IMR-90 (cell line): ENCODE data around the gene CDIP1. TPM values are rescaled to one million over a fixed set of nuclear protein-coding genes. Genes with fewer than 3 reads are reported as not detected.

Experiments
- ATAC-seq: fragments of 200-7000 bp; cut with Tn5 transposase; 2 replicates; pipeline ENCODE4 v1.9.1; 2020; ENCODE audit warnings: low read depth, mild to moderate bottlenecking, moderate library complexity
- BruUV-seq: library from RNA; stranded (reverse); fragments of 400-500 nt; replicated peaks from 2 replicates; lab custom pipeline; 2021; lab: Mats Ljungman, UMichigan
- CTCF ChIA-PET: fragments of 300-600 bp; formaldehyde crosslinking; extraction: SDS; loops from one replicate; lab custom pipeline; 2021; ENCODE audit warnings: antibody characterized with exemption; lab: Yijun Ruan, JAX
- POLR2A ChIA-PET: fragments of 300-600 bp; sonication (Branson Sonifier 250); formaldehyde crosslinking; loops from one replicate; lab custom pipeline; 2022; ENCODE audit warnings: antibody characterized with exemption; ENCODE audit not compliant: unreplicated experiment; lab: Charles Lee
- DNase-seq: peaks from one replicate; pipeline ENCODE4 v3.0.0; 2013
- H2AFZ ChIP-seq: replicated peaks from 2 replicates; pipeline ENCODE3; 2013; ENCODE audit warnings: low read length, mild to moderate bottlenecking; ENCODE audit not compliant: poor library complexity
- H2AK5ac ChIP-seq: 2 replicates; pipeline ENCODE4 v1.6.1; 2013; ENCODE audit warnings: low read depth, low read length, inconsistent platforms
- H2AK9ac ChIP-seq: replicated peaks from 2 replicates; pipeline ENCODE3; 2013; ENCODE audit warnings: mild to moderate bottlenecking, low read depth, low read length, moderate library complexity; ENCODE audit not compliant: poor library complexity
- H2BK120ac ChIP-seq: 2 replicates; pipeline ENCODE4 v1.6.1; 2013; ENCODE audit warnings: low read depth, low read length, inconsistent platforms
- H2BK15ac ChIP-seq: 3 replicates; pipeline ENCODE4 v1.6.1; 2013; ENCODE audit warnings: low read depth, low read length, inconsistent platforms
- H2BK20ac ChIP-seq: 2 replicates; pipeline ENCODE4 v1.6.1; 2013; ENCODE audit warnings: low read depth, mild to moderate bottlenecking, inconsistent platforms, low read length, moderate library complexity
- H2BK5ac ChIP-seq: 2 replicates; pipeline ENCODE4 v1.6.1; 2013; ENCODE audit warnings: mild to moderate bottlenecking, low read depth, low read length, inconsistent platforms; ENCODE audit not compliant: poor library complexity, severe bottlenecking
- H3K14ac ChIP-seq: replicated peaks from 2 replicates; pipeline ENCODE4 v1.6.1; 2013; ENCODE audit warnings: low read depth, low read length, inconsistent platforms
- H3K18ac ChIP-seq: 2 replicates; pipeline ENCODE4 v1.6.1; 2013; ENCODE audit warnings: low read depth, low read length, control low read depth
- H3K23ac ChIP-seq: 2 replicates; pipeline ENCODE4 v1.6.1; 2013; ENCODE audit warnings: low read depth, low read length, inconsistent platforms
- H3K27ac ChIP-seq: 2 replicates; pipeline ENCODE4 v1.5.1; 2013; ENCODE audit warnings: mild to moderate bottlenecking, control low read depth, low read length; ENCODE audit not compliant: insufficient read depth
- H3K27me3 ChIP-seq: 2 replicates; pipeline ENCODE4 v1.6.1; 2013; ENCODE audit warnings: low read length; ENCODE audit not compliant: control insufficient read depth, insufficient read depth
- H3K36me3 ChIP-seq: 2 replicates; pipeline ENCODE4 v1.6.1; 2013; ENCODE audit warnings: low read length, mixed read lengths; ENCODE audit not compliant: control insufficient read depth, insufficient read depth
- H3K4ac ChIP-seq: 2 replicates; pipeline ENCODE4 v1.6.1; 2013; ENCODE audit warnings: low read depth, low read length, inconsistent platforms
- H3K4me1 ChIP-seq: 2 replicates; pipeline ENCODE4 v1.6.1; 2013; ENCODE audit warnings: low read length, mixed read lengths; ENCODE audit not compliant: control insufficient read depth, insufficient read depth
- H3K4me2 ChIP-seq: 2 replicates; pipeline ENCODE4 v1.6.1; 2013; ENCODE audit warnings: low read depth, mild to moderate bottlenecking, control low read depth, low read length, moderate library complexity
- H3K4me3 ChIP-seq: 2 replicates; pipeline ENCODE4 v1.5.1; 2013; ENCODE audit warnings: low read depth, mild to moderate bottlenecking, control low read depth, low read length, moderate library complexity; ENCODE audit not compliant: insufficient read depth
- H3K56ac ChIP-seq: 2 replicates; pipeline ENCODE4 v1.6.1; 2013; ENCODE audit warnings: low read length, inconsistent platforms; ENCODE audit not compliant: insufficient read depth; ENCODE audit errors: extremely low read depth
- H3K79me1 ChIP-seq, 2 experiments: 2 replicates each; pipeline ENCODE4 v1.6.1; 2013; ENCODE audit warnings: low read length in 2 of 2, inconsistent platforms in 1 of 2, low read depth in 1 of 2
- H3K9ac ChIP-seq: 2 replicates; pipeline ENCODE4 v1.6.1; 2013; ENCODE audit warnings: low read depth, low read length, control low read depth
- H3K9me1 ChIP-seq: 2 replicates; pipeline ENCODE4 v1.6.1; 2013; ENCODE audit warnings: low read length, inconsistent platforms; ENCODE audit not compliant: insufficient read depth
- H3K9me3 ChIP-seq: 2 replicates; pipeline ENCODE4 v1.6.1; 2013; ENCODE audit warnings: low read length; ENCODE audit not compliant: control insufficient read depth, insufficient read depth
- H4K20me1 ChIP-seq: 2 replicates; pipeline ENCODE4 v1.6.1; 2013; ENCODE audit warnings: low read length, inconsistent platforms; ENCODE audit not compliant: insufficient read depth
- H4K5ac ChIP-seq: 2 replicates; pipeline ENCODE4 v1.6.1; 2013; ENCODE audit warnings: mild to moderate bottlenecking, low read depth, low read length, control low read depth
- H4K8ac ChIP-seq, 2 experiments: 2 replicates each; pipeline ENCODE4 v1.6.1; 2013; ENCODE audit warnings: low read depth in 2 of 2, low read length in 2 of 2, control low read depth in 1 of 2, inconsistent platforms in 1 of 2
- H4K91ac ChIP-seq: 2 replicates; pipeline ENCODE4 v1.6.1; 2013; ENCODE audit warnings: low read depth, low read length, inconsistent platforms; ENCODE audit not compliant: insufficient read depth
- FOS ChIP-seq: fragments of 150-350 bp; IDR thresholded peaks from 2 replicates; pipeline ENCODE4 v1.6.1; 2016; ENCODE audit warnings: low read depth, low read length
- NFE2L2 ChIP-seq: fragments of 150-350 bp; IDR thresholded peaks from 2 replicates; pipeline ENCODE4 v1.6.1; 2016; ENCODE audit warnings: low read depth, mild to moderate bottlenecking, low read length
- RAD21 ChIP-seq: IDR thresholded peaks from 2 replicates; pipeline ENCODE4 v1.6.1; 2012; ENCODE audit warnings: low read length, improper control_type of control experiment
- WGBS, 2 experiments: methylation state at CpG; one replicate each; pipeline versions ENCODE4 v1.1.5 to v1.1.7; 2013; ENCODE audit warnings: missing lambda C conversion rate in 2 of 2; ENCODE audit not compliant: insufficient read length in 1 of 2; ENCODE audit errors: extremely low coverage in 2 of 2; 5-methylcytosine and 5-hydroxymethylcytosine counted together
- dilution Hi-C: fragments of 300-500 bp; cut with HindIII; formaldehyde crosslinking; loops from one replicate; pipeline ENCODE4 v1.14.3; 2018; ENCODE audit warnings: low sequenced_read_pairs; ENCODE audit not compliant: unreplicated experiment
- in situ Hi-C: fragments of 300-500 bp; cut with MboI; formaldehyde crosslinking; loops from 3 replicates; pipeline ENCODE4 v1.14.3; 2019; ENCODE audit warnings: low sequenced_read_pairs, inconsistent platforms, mixed read lengths
- intact Hi-C: fragments of 100-400 bp; cut with micrococcal nuclease; formaldehyde crosslinking; loops from 2 replicates; pipeline ENCODE4 v1.10.0; 2022
- polyA plus RNA-seq, 3 experiments: library from polyadenylated mRNA; depleted of rRNA; stranded (reverse); fragments of >200 nt; gene quantifications; 2 replicates each; pipeline ENCODE4 v1.2.3, GENCODE V29; 2012; ENCODE audit warnings: low replicate concordance in 1 of 3
- total RNA-seq: library from RNA; depleted of rRNA; stranded (reverse); fragments of >200 nt; gene quantifications from 2 replicates; pipeline ENCODE4 v1.2.3, GENCODE V29; 2012

Gene CDIP1
- total and polyA plus RNA-seq, 2 of the 4 experiments (the other 2 are of a cell fraction): 4.8 to 14.6 TPM

GRCh38 chr16:4494746-4495490, 43.7 kb downstream of the CDIP1 start:
- peak overlapping the region; percentile 95 for H2BK5ac ChIP-seq
- H4K91ac ChIP-seq: peak overlapping the region; percentile 76
- peak overlapping the region; percentile 56; the same call in 1 of the 2 replicates for H3K18ac ChIP-seq
- TF ChIP-seq RAD21 (no peak), NFE2L2 (no peak), FOS (0 out of 2 replicates have a peak, but pooled peaks have one; percentile 38)
- H3K9ac ChIP-seq: no peak overlapping the region
- no peaks in the 10 kb centered on the region; the same call in 1 of the 2 replicates for H3K36me3 ChIP-seq
- peak overlapping the region; percentile 35 for H2AK9ac ChIP-seq
- H4K20me1 ChIP-seq: peaks cover 2% of the 10 kb centered on the region; the same call in 1 of the 2 replicates
- dilution Hi-C loops (no loop called here), intact Hi-C loops (no loop called here), in situ Hi-C loops (no loop called here)
- H2AFZ ChIP-seq: no peak overlapping the region
- ATAC-seq (peak; percentile 73), DNase-seq (peak; percentile 86)
- peak overlapping the region; percentile 88 for H3K14ac ChIP-seq
- peak overlapping the region; percentile 73 for H3K23ac ChIP-seq
- peak overlapping the region; percentile 31; the same call in 1 of the 2 replicates for H4K5ac ChIP-seq
- peak overlapping the region; percentile 32 to 80; a peak in 3 of 4 replicates for H4K8ac ChIP-seq
- peak overlapping the region; percentile 59; the same call in 2 of the 3 replicates for H2BK15ac ChIP-seq
- POLR2A ChIA-PET: no interaction called here
- peak overlapping the region; percentile 90 for H3K4ac ChIP-seq
- H2AK5ac ChIP-seq: peak overlapping the region; percentile 95
- CTCF ChIA-PET: interaction anchor here (0.5 kb wide), 1 partner anchor 122 kb away, joined by 4 read pairs; no protein-coding TSS in a partner anchor
- H3K4me2 ChIP-seq: no peak overlapping the region; the same call in 1 of the 2 replicates
- WGBS, 2 experiments: no CpG with 5 or more reads among the region's 6 CpGs
- H3K56ac ChIP-seq: peak overlapping the region; percentile 76; the same call in 1 of the 2 replicates
- peaks cover 27% of the 10 kb centered on the region for H3K9me1 ChIP-seq
- peak overlapping the region; percentile 89 for H2BK120ac ChIP-seq
- H3K9me3 ChIP-seq: no peaks in the 10 kb centered on the region
- H3K4me3 ChIP-seq: no peak overlapping the region
- peaks cover 39 to 91% of the 10 kb centered on the region in 2 experiments for H3K79me1 ChIP-seq
- no TSS peak for BruUV-seq
- peak overlapping the region; percentile 95 for H2BK20ac ChIP-seq
- H3K27ac ChIP-seq: peak overlapping the region; percentile 50
- peaks cover 20% of the 10 kb centered on the region for H3K4me1 ChIP-seq
- H3K27me3 ChIP-seq: no peaks in the 10 kb centered on the region
